DND-41 (cell line): ENCODE results near the gene FBRSL1.

Source experiments
- ATAC-seq: fragments of 200-7000 bp; cut with Tn5 transposase; 3 replicates; pipeline ENCODE4 v1.9.1; 2021; ENCODE audit warnings: low read depth; ENCODE audit not compliant: insufficient read depth
- DNase-seq: peaks from one replicate; pipeline ENCODE4 v3.0.0-alpha.2; 2020
- H2AFZ ChIP-seq: 2 replicates; pipeline ENCODE4 v1.6.0; 2012; ENCODE audit warnings: low read depth, low read length
- H3K27ac ChIP-seq: 2 replicates; pipeline ENCODE4 v1.5.1; 2012; ENCODE audit warnings: low read length, inconsistent platforms
- H3K27me3 ChIP-seq: fragments of 200-600 bp; sonication (generic); 2 replicates; pipeline ENCODE4 v1.6.0; 2012; ENCODE audit warnings: low read length, mild to moderate bottlenecking, inconsistent platforms; ENCODE audit not compliant: insufficient read depth, poor library complexity
- H3K36me3 ChIP-seq: 2 replicates; pipeline ENCODE4 v1.5.1; 2012; ENCODE audit warnings: low read length, inconsistent platforms; ENCODE audit not compliant: insufficient read depth
- H3K4me1 ChIP-seq: 2 replicates; pipeline ENCODE4 v1.5.1; 2012; ENCODE audit warnings: mild to moderate bottlenecking, low read length; ENCODE audit not compliant: insufficient read depth
- H3K4me2 ChIP-seq: 2 replicates; pipeline ENCODE4 v1.6.0; 2012; ENCODE audit warnings: mild to moderate bottlenecking, moderate library complexity, low read length, inconsistent platforms; ENCODE audit not compliant: insufficient read depth
- H3K4me3 ChIP-seq, 2 experiments: fragments of 200-600 bp in 1 of 2; shearing (Covaris generic) in 1 of 2; 2 replicates each; pipeline ENCODE4 v1.5.1; 2012 to 2016; ENCODE audit warnings: inconsistent platforms in 2 of 2, low read length in 2 of 2, mild to moderate bottlenecking in 2 of 2, low read depth in 1 of 2, moderate library complexity in 1 of 2
- H3K79me2 ChIP-seq: 2 replicates; pipeline ENCODE4 v1.6.0; 2012; ENCODE audit warnings: low read length, inconsistent platforms; ENCODE audit not compliant: insufficient read depth
- H3K9ac ChIP-seq: 2 replicates; pipeline ENCODE4 v1.6.0; 2012; ENCODE audit warnings: low read depth, mild to moderate bottlenecking, inconsistent platforms, low read length, moderate library complexity
- H3K9me3 ChIP-seq: 2 replicates; pipeline ENCODE4 v1.5.1; 2012; ENCODE audit warnings: low read length, moderate library complexity, mild to moderate bottlenecking, inconsistent platforms; ENCODE audit not compliant: insufficient read depth, severe bottlenecking
- H4K20me1 ChIP-seq: 2 replicates; pipeline ENCODE4 v1.6.0; 2012; ENCODE audit warnings: low read length; ENCODE audit not compliant: insufficient read depth
- CTCF ChIP-seq: IDR thresholded peaks from 2 replicates; pipeline ENCODE4 v1.5.1; 2012; ENCODE audit warnings: borderline replicate concordance, low read length, moderate library complexity, mild to moderate bottlenecking; ENCODE audit not compliant: poor library complexity, severe bottlenecking; ENCODE audit errors: extremely low read depth
- EZH2 ChIP-seq: IDR thresholded peaks from 3 replicates; pipeline ENCODE4 v1.6.1; 2012; ENCODE audit warnings: borderline replicate concordance, low read depth, mild to moderate bottlenecking, moderate library complexity, low read length, inconsistent platforms; ENCODE audit not compliant: severe bottlenecking

Gene FBRSL1

GRCh38 chr12:132456186-132456943, 33.6 kb upstream of the FBRSL1 start:
- Histone ChIP-seq H3K36me3 (no peaks in the 10 kb centered on the region), H3K27me3 (no peaks in the 10 kb centered on the region), H3K9me3 (no peaks in the 10 kb centered on the region), H3K4me3 (no peak overlapping the region), H3K79me2 (no peaks in the 10 kb centered on the region), H3K4me1 (no peaks in the 10 kb centered on the region), H3K4me2 (no peak overlapping the region), H2AFZ (no peak overlapping the region), H3K9ac (no peak overlapping the region), H3K27ac (no peak overlapping the region), H4K20me1 (no peaks in the 10 kb centered on the region)
- DNase-seq, result no peak
- no peak for ATAC-seq
- TF ChIP-seq CTCF (no peak), EZH2 (no peak)

GRCh38 chr12:132456944-132457495, 32.9 kb upstream of the FBRSL1 start:
- H3K9me3 ChIP-seq, result no peaks in the 10 kb centered on the region
- no peak overlapping the region for H2AFZ ChIP-seq
- ATAC-seq (no peak), DNase-seq (no peak)
- no peaks in the 10 kb centered on the region for H4K20me1 ChIP-seq
- H3K4me3 ChIP-seq, result no peak overlapping the region
- H3K4me1 ChIP-seq, result no peaks in the 10 kb centered on the region
- TF ChIP-seq EZH2, result no peak
- TF ChIP-seq CTCF, result no peak
- H3K4me2 ChIP-seq, result no peak overlapping the region
- H3K36me3 ChIP-seq, result no peaks in the 10 kb centered on the region
- H3K27me3 ChIP-seq, result no peaks in the 10 kb centered on the region
- no peaks in the 10 kb centered on the region for H3K79me2 ChIP-seq
- H3K9ac ChIP-seq, result no peak overlapping the region
- no peak overlapping the region for H3K27ac ChIP-seq

GRCh38 chr12:132458441-132458840, 31.5 kb upstream of the FBRSL1 start:
- no peaks in the 10 kb centered on the region for H3K27me3 ChIP-seq

More at GRCh38 chr12:132458441-132458840, 31.5 kb upstream of the FBRSL1 start:
- no peak overlapping the region for H3K4me3 ChIP-seq
- no peak overlapping the region for H3K9ac ChIP-seq
- no peak overlapping the region for H3K4me2 ChIP-seq
- no peaks in the 10 kb centered on the region for H4K20me1 ChIP-seq
- no peak overlapping the region for H2AFZ ChIP-seq
- H3K4me1 ChIP-seq, result no peaks in the 10 kb centered on the region
- TF ChIP-seq CTCF, result no peak
- TF ChIP-seq EZH2, result no peak
- no peak for ATAC-seq
- no peak overlapping the region for H3K27ac ChIP-seq
- no peaks in the 10 kb centered on the region for H3K9me3 ChIP-seq
- H3K79me2 ChIP-seq, result no peaks in the 10 kb centered on the region
- H3K36me3 ChIP-seq, result no peaks in the 10 kb centered on the region
- no peak for DNase-seq
